RWPE1 (cell line): Measurements from ENCODE around the gene KRTAP5-1.
A peak's percentile ranks its signal among the peaks of the same experiment; 100 is the strongest.

Source experiments
- CTCF ChIA-PET: fragments of 350-600 bp; sonication (Branson Sonifier 250); formaldehyde crosslinking; extraction: SDS; loops from one replicate; lab custom pipeline; 2021; lab: Yijun Ruan, JAX
- POLR2A ChIA-PET: fragments of 400-600 bp; formaldehyde crosslinking; extraction: SDS; loops from one replicate; lab custom pipeline; 2020; ENCODE audit warnings: antibody characterized with exemption; ENCODE audit not compliant: low non-redundant PET; lab: Yijun Ruan, JAX
- DNase-seq: peaks from one replicate; pipeline ENCODE4 v3.0.0; 2012; ENCODE audit warnings: low spot score
- H3K27ac ChIP-seq: fragments of 450-650 bp; 2 replicates; pipeline ENCODE4 v1.5.1; 2017
- CTCF ChIP-seq: fragments of 450-650 bp; conservative IDR thresholded peaks from 2 replicates; pipeline ENCODE4 v1.5.1; 2017; ENCODE audit warnings: low read depth, mild to moderate bottlenecking

KRTAP5-1 gene

GRCh38 chr11:1628506-1629325 is 43.6 kb upstream of the KRTAP5-1 start:
- POLR2A ChIA-PET, result no interaction called here
- H3K27ac ChIP-seq, result no peak overlapping the region
- CTCF ChIA-PET, result interaction anchor here (0.5 to 1.6 kb wide), 10 partner anchors 9 to 700 kb away, joined by 3 to 9 read pairs (median 3); no protein-coding TSS in a partner anchor
- peak; percentile 60 for DNase-seq
- peak; percentile 88 for TF ChIP-seq CTCF

GRCh38 chr11:1625541-1625940 is 40.5 kb upstream of the KRTAP5-1 start:
- ChIA-PET CTCF (no interaction called here), POLR2A (no interaction called here)
- H3K27ac ChIP-seq, result no peak overlapping the region
- DNase-seq, result no peak
- no peak for TF ChIP-seq CTCF

- no peak for TF ChIP-seq CTCF
- ChIA-PET POLR2A (no interaction called here), CTCF (no interaction called here)
- H3K27ac ChIP-seq, result no peak overlapping the region
- DNase-seq, result no peak
These were observed 39.5 kb upstream of the KRTAP5-1 start for GRCh38 chr11:1624621-1625020.

GRCh38 chr11:1623716-1624115 is 38.6 kb upstream of the KRTAP5-1 start:
- TF ChIP-seq CTCF, result no peak
- CTCF ChIA-PET, result interaction anchor here (0.7 to 0.8 kb wide), 2 partner anchors 30 to 121 kb away, joined by 3 read pairs; no protein-coding TSS in a partner anchor
- no peak overlapping the region for H3K27ac ChIP-seq
- POLR2A ChIA-PET, result no interaction called here
- no peak for DNase-seq

- CTCF ChIA-PET, result interaction anchor here (1.1 kb wide), 1 partner anchor 27 kb away, joined by 5 read pairs; no protein-coding TSS in a partner anchor
- POLR2A ChIA-PET, result no interaction called here
- TF ChIP-seq CTCF, result no peak
- no peak within 1 kb of the TSS for H3K27ac ChIP-seq
- no peak for DNase-seq
These were observed 37.0 kb upstream of the KRTAP5-1 start, which contains the start of gene KRTAP5-4 for GRCh38 chr11:1622086-1622485. TSS of gene KRTAP5-4 (minus strand) at chr11:1622138. CDS start at chr11:1622093, 45 bp downstream.

GRCh38 chr11:1619449-1619848 is 34.4 kb upstream of the KRTAP5-1 start:
- no peak for DNase-seq
- POLR2A ChIA-PET, result no interaction called here
- H3K27ac ChIP-seq, result no peak overlapping the region
- CTCF ChIA-PET, result interaction anchor here (0.7 kb wide), 1 partner anchor 10 kb away, joined by 4 read pairs; the partner anchor contains the start of gene KRTAP5-5
- no peak for TF ChIP-seq CTCF
